MM.1S (cell line): ENCODE measurements around the gene ZNF300.

Experiments
- CTCF ChIP-seq: fragments of 300-600 bp; sonication (generic); IDR thresholded peaks from 2 replicates; pipeline ENCODE4 v1.5.1; 2016; ENCODE audit warnings: antibody characterized with exemption, low read length, mixed read lengths
- EZH2phosphoT487 ChIP-seq: fragments of 300-600 bp; sonication (generic); IDR thresholded peaks from 2 replicates; pipeline ENCODE4 v1.6.1; 2018; ENCODE audit warnings: antibody characterized with exemption, low read length

GRCh38 chr5:150847334-150847695 lies 57.5 kb downstream of the ZNF300 start:
- TF ChIP-seq CTCF (no peak), EZH2phosphoT487 (no peak)
